OCI-M1 (cell line): ENCODE results near the gene EIF4E.
"Not testable (repeated sequence)": the region's sequence is repeated elsewhere in the genome, so short reads cannot be mapped to it uniquely, and the experiment has no call there.

Experiments used
- DNase-seq: peaks from one replicate; lab custom pipeline; 2025; lab: John Stamatoyannopoulos, UW

EIF4E gene

GRCh38 chr4:98930311-98930865 is 1.5 kb upstream of the EIF4E start:
- peak; percentile 59 for DNase-seq

GRCh38 chr4:98929341-98930267 is 671 bp upstream of the EIF4E start:
- peak; percentile 92 for DNase-seq

DNA sequence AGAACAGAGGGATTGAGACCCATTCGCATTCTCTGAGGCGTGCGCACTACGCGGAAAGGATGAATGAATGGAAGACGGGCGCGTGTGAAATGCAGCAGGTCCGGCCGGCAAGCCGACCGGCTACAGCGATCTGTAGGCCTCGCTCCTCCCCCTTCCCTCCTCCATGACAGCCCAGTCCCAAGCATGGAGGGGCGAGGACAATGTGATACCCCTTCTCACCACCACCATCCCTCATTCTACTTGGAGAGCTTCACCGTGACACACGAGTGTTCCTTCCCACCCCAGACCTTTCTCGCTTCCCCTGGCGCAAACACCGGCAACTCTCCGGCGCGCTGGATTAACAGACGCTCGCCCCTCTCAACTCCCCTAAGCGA is 815 bp downstream of the EIF4E start:
- DNase-seq: peak; percentile 87

- DNase-seq: not testable (repeated sequence)
Measured at GRCh38 chr4:98926257-98926656, 2.7 kb downstream of the EIF4E start.

GRCh38 chr4:98921292-98921691 is 7.6 kb downstream of the EIF4E start:
- no peak for DNase-seq

DNA sequence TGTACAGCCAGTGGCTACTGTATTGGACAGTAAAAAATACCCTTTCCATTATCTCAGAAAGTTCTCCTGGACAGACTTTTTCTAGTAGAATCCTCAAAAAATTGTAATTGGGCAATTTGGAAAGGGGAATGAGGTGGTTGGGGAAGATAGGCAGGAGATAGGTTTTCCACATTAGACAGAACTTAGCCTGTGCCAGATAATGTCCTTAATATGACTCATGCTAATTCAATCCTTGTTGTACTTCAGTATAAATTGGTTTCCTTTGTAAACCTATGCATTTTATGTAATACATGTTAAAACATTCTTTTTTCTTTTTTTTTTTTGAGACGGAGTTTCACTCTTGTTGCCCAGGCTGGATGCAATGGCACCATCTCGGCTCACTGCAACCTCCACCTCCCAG is 8.9 kb downstream of the EIF4E start:
- DNase-seq: no peak

DNA sequence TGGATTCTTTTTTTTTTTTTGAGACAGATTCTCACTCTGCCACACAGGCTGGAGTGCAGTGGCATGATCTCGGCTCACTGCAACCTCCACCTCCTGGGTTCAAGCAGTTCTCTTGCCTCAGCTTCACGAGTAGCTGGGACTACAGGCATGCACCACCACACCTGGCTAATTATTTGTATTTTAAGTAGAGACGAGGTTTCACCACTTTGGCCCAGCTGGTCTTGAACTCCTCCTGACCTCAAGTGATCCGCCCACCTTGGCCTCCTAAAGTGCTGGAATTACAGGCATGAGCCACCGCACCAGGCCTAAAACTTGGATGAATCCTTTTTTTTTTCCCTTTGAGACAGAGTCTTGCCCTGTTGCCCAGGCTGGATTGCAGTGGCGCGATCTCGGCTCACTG is 18.2 kb downstream of the EIF4E start:
- DNase-seq: not testable (repeated sequence)

DNA sequence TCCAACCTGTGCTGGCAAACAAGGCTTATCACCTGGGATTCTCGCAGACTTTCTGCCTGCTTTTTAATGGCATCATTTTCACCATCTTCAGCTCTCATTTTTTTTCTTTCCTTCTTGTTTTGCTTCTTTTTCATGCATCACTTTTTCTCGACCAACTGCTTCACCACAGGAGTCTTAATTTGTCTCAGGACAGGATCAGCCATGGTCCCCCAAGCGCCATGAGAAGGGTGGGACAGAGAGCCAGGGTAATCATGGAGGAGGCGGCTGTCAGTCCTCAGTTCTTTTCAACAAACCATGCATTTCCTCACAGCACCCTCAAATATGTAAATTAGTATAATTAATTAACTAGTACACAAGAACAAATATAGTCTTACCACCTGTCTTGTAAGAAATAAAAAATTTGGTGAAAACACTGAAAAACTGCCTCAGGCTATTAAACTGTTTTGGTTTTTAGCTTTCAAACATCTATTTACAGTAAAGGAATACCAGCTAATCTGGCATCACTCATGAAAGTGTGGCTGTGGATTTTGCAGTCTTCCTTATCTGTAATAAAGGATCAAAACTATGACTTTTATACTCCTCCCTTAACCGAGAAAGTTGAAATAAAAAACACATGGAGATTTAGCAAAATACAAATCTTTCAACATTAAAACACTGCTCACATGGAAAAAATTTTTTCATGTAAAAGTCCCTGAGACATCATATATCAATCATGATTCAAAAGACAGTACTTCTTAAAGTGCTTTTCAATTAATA is 19.1 kb downstream of the EIF4E start:
- DNase-seq: no peak

GRCh38 chr4:98908703-98909262 is 20.1 kb downstream of the EIF4E start:
- DNase-seq: no peak

DNA sequence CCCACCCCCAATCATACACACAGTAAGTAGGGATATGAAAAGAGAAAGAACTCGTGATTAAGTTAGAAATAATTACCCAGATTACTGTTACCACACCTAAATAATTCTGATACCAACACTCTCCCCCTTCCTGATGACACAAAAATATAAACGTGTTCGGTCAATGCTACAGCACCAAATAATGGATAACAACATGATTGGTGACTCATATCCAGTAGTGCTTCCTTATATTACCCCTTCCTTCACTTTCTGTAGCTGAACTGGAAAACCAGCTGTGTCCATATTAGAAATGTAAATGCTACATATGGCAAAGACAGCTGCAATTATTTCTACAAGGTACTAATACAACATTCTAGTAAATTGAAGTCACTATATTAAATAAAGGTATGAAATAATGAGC is 20.8 kb downstream of the EIF4E start:
- no peak for DNase-seq

- no peak for DNase-seq
Measured at GRCh38 chr4:98905839-98906238, 23.1 kb downstream of the EIF4E start.

DNA sequence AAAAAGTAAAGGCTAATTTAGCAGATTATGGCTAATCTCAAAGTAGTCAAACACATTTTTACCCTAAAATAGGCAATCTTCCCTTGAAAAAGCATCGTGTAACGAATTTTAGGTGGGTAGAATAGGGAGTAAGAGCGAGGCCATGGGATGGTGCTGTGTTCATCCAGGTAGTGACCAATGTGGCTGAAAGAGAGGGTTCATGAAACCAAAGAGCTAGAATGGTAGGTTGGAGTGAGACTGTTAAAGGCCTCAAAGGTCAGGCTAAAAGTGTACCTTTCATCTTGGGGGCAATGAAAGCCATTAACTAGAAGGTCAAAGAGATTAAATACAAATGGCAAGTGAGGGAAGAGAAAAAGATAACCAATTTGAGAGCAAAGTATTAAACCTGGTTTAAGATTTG is 23.6 kb downstream of the EIF4E start:
- DNase-seq: no peak

DNA sequence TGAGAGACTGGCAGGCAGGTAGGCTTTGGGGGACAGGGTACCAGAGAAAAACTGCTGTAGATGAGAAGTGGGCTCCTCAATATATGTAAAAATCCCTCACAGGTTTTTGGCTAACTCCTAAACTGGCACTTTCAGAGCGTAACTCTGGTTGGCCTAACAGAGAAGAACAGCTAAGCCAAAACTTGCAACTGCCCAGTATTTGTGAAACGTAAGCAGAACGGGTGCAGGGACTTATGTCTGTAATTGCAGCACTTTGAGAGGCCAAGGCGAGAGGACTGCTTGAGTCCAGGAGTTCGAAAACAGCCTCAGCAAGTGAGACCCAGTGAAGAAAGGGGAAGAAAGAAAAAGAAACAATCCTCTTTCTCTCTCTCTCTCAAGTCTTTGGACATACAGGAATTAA is 25.0 kb downstream of the EIF4E start:
- no peak for DNase-seq

DNA sequence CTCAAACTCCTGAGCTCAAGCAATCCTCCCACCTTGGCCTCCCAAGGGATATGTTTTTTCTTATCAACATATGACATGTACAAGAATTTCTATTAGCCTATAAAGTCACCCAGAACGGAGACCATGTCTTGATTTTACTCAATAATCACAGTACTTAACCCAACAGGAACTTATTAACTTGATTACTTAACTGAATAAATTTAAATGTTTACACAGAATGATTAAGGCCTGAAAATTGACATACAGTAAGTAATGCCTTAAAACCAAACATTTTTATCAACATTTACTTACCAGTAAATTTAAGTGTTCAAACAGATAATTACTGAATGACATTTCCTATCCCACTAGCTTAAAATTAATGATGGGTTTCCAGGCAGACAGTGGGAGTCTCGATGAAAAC is 25.4 kb downstream of the EIF4E start:
- DNase-seq: no peak

- no peak for DNase-seq
Measured at GRCh38 chr4:98899277-98899676, 29.7 kb downstream of the EIF4E start.

DNA sequence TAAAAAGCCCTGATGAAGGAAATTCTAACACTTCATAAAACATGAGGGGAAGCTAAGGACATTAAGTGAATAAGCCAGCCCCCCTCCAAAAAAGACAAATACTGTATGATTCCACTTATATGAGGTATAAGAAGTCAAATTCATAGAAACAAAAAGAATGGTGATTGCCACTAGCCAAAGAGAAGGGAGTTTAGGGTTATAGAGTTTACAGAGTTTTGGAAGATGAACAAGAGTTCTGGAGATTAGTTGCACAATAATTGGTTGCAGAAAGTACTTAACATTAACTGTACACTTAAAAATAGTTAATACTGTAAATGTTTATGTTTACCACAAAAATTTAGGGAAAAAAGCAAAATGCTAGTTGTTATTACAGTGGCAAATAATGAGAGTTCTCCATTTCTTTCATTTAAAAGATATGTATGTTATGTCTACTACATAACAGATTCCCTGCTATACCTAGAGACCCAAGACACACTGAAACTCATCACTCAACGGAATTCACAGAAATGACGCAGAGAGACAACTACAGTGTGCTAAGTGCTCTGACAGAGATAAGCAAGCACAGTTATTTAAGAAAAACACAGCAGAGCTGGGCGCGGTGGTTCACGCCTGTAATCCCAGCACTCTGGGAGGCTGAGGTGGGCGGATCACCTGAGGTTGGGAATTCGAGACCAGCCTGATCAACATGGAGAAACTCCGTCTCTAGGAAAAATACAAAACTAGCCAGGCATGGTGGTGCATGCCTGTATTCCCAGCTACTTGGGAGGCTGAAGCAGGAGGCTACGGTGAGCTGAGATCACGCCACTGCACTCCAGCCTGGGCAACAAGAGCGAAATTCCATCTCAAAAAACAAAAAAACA is 37.2 kb downstream of the EIF4E start:
- DNase-seq: no peak

GRCh38 chr4:98890702-98891455 is 38.1 kb downstream of the EIF4E start:
- no peak for DNase-seq

DNA sequence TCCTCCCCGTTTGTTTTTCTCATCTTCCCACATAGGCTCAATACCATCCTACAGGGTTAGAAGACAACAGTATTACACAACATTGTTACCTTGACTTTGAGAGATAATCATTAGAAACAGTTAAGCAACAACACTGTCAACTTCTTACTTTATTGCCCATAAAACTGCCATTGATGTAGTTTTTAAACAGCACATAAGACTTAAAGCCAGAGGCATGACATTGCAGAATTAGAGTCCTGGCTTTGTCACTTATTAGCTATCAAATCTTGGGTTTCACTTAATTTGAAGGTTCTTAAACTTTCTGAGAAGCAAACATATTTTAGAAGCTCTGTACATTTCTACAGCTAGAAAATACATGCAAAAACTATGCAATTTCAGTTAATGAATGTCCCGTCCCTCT is 41.8 kb downstream of the EIF4E start:
- no peak for DNase-seq

DNA sequence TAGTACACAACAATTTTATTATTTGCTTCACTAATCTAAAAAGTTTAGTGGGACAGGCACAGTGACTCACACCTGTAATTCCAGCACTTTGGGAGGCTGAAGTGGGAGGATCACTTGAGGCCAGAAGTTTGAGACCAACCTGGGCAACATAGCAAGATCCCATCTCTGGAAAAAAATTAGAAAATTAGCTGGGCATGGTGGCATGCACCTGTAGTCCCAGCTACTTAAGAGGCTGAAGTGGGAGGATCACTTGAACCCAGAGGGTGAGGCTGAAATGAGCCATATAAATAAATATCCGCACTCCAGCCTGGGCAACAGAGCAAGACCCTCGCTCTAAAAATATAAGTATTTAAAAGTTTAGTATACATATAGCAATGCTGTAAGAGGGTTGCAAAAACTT is 42.6 kb downstream of the EIF4E start:
- DNase-seq: not testable (repeated sequence)

- peak; percentile 46 for DNase-seq
Measured at GRCh38 chr4:98880884-98881283, 48.0 kb downstream of the EIF4E start.

- no peak for DNase-seq
Measured at GRCh38 chr4:98879515-98879914, 49.4 kb downstream of the EIF4E start.
